ENCODE data around the gene YLPM1.
"Not testable (repeated sequence)": the region's sequence is repeated elsewhere in the genome, so short reads cannot be mapped to it uniquely, and the experiment has no call there.

The YLPM1 gene, protein sequence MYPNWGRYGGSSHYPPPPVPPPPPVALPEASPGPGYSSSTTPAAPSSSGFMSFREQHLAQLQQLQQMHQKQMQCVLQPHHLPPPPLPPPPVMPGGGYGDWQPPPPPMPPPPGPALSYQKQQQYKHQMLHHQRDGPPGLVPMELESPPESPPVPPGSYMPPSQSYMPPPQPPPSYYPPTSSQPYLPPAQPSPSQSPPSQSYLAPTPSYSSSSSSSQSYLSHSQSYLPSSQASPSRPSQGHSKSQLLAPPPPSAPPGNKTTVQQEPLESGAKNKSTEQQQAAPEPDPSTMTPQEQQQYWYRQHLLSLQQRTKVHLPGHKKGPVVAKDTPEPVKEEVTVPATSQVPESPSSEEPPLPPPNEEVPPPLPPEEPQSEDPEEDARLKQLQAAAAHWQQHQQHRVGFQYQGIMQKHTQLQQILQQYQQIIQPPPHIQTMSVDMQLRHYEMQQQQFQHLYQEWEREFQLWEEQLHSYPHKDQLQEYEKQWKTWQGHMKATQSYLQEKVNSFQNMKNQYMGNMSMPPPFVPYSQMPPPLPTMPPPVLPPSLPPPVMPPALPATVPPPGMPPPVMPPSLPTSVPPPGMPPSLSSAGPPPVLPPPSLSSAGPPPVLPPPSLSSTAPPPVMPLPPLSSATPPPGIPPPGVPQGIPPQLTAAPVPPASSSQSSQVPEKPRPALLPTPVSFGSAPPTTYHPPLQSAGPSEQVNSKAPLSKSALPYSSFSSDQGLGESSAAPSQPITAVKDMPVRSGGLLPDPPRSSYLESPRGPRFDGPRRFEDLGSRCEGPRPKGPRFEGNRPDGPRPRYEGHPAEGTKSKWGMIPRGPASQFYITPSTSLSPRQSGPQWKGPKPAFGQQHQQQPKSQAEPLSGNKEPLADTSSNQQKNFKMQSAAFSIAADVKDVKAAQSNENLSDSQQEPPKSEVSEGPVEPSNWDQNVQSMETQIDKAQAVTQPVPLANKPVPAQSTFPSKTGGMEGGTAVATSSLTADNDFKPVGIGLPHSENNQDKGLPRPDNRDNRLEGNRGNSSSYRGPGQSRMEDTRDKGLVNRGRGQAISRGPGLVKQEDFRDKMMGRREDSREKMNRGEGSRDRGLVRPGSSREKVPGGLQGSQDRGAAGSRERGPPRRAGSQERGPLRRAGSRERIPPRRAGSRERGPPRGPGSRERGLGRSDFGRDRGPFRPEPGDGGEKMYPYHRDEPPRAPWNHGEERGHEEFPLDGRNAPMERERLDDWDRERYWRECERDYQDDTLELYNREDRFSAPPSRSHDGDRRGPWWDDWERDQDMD (N-terminal part only)

GRCh38 chr14:74762917-74763802 lies at the start of gene YLPM1:
Gene YLPM1, plus strand, starts transcription at chr14:74763316. Its CDS starts 174 bp downstream, at chr14:74763490.
- DNase-seq (ENCODE audit: low read depth, low spot score): peak; percentile 98

DNA sequence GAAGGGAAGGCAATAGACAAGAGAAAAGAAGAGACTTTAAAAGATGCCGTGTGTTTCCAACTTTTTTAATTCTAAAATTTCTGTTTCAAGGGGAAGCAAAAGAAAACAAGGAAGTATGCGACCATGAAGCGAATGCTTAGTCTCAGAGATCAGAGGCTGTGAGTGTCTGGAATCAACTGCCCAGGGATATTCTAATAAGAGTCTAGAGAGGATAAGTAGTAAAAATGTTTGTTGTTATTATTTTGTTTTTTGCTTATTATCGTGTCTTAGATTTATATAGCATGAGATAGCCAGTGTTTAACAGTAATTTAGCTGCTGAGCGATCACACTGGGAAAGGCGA lies 49.8 kb upstream of the YLPM1 start:
- DNase-seq (ENCODE audit: low read depth, low spot score): no peak

DNA sequence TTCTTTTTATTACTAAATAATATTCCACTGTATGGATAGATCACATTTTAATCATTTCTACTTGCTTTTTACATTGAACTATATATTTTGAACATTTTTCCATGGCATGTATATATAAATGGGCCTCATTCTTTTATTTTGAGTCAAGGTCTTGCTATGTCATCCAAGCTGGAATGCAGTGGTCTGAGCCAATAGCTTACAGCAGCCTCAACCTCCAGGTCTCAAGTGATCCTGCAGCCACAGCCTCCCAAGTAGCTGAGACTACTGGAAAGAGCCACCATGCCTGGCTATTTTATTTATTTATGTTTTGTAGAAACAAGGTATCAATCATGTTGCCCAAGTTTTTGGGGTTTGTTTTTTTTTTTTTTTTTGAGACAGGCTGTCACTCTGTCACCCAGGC lies 42.6 kb upstream of the YLPM1 start:
- peak; percentile 74 for DNase-seq (ENCODE audit: low read depth, low spot score)

DNA sequence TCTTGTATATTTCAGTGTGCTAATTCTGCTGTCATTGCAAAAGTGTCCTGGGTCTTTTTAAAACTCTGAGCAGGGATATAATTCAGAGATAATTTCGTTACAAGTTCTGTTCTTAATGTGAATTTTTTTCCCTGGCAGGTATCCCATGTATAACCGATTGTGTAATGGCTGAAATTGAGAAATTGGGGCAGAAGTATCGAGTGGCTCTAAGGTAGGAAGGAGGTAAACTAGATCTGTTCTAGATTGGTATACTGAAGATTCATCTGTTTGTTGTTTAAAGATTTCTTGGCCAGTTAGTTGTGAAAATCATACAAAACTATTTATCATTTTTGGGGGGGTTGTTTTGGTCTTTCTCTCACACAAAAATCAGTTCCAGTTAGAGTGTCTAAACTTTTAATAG lies 40.0 kb upstream of the YLPM1 start:
- no peak for DNase-seq (ENCODE audit: low read depth, low spot score)

GRCh38 chr14:74732387-74732786 lies 30.7 kb upstream of the YLPM1 start:
- DNase-seq (ENCODE audit: low read depth, low spot score): no peak

DNA sequence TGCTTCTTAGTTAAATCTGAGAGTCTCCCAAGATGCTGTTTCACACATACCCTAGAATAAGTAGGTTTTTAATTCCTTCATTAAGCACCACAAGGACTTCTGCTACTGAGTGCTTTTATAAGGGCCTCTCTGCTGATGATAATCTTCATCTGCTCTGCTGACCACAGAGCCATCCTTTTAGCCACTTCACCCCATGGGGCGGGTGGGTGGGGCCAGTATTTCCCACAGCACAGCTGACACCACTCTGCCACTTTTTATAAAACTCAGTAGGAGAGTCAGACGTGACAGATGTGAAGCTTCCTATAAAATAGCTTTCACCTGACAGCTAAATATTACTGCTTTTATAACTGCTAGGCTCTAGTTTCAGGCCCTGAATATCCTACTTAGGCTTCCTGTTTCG lies 29.9 kb upstream of the YLPM1 start:
- DNase-seq (ENCODE audit: low read depth, low spot score): no peak

DNA sequence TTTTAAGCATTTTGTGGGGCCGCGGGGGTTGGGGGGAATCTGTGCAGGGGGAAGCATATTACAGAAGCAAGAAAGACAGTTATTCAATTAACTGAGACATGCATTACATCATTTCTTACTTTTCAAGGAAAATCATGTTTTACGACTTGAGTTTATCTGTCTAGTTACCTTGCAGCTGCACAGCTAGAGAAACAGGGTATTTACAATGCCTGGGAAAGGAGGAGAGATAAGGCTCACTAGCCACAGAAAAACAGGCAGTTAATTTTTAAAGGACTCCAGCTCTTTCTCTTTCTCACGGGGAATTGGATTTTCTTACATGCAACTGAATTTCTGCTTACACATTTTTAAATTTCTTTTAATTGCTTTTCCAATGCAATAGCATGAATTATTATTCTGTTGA lies 28.0 kb upstream of the YLPM1 start:
- DNase-seq (ENCODE audit: low read depth, low spot score): no peak

DNA sequence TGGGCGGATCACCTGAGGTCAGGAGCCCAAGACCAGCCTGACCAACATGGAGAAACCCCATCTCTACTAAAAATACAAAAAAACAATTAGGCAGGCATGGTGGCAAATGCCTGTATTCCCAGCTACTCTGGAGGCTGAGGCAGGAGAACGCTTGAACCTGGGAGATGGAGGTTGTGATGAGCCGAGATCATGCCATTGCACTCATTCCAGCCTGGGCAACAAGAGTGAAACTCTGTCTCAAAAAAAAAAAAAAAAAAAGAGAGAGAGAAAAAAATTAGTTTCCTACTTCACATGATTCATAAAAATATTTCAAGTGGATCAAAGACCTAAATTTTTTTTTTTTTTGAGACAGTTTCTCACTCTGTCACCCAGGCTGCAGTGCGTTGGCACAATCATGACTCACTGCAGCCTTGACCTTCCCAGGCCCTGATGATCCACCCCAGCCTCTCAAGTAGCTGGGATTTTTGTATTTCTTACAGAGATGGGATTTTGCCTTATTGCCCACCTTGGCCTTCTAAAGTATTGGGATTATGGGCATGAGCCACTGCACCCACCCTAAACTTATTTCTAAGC lies 25.3 kb upstream of the YLPM1 start:
- no peak for DNase-seq (ENCODE audit: low read depth, low spot score)

DNA sequence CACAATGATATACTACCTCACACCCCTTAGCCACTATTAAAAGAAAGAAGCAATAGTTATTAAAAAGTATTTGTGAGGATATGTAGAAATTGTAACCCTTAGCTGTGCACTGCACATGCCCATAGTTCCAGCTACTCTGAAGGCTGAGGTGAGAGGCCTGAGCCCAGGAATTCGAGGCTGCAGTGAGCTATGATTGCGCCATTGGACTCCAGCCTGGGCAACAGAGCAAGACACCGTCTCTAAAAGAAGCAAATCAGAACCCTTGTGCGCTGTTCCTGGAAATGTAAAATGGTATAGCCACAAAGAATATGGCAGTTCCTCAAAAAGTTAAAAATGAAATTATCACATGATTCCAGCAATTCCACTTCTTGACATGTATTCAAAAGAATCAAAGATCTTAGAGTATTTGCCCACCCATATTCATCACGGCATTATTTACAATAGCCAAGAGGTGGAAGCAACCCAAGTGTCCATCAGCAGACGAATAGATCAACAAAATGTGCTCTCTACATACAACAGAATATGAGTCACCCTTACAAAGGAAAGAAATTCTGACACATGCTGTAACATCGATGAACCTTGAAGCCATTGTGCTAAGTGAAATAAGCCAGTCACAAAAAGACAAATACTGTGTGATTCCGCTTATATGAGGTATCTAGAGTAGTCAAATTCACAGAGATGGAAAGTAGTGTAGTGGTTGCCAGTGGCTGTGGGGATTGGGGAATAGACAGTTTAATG lies 23.7 kb upstream of the YLPM1 start:
- DNase-seq (ENCODE audit: low read depth, low spot score): peak; percentile 6

DNA sequence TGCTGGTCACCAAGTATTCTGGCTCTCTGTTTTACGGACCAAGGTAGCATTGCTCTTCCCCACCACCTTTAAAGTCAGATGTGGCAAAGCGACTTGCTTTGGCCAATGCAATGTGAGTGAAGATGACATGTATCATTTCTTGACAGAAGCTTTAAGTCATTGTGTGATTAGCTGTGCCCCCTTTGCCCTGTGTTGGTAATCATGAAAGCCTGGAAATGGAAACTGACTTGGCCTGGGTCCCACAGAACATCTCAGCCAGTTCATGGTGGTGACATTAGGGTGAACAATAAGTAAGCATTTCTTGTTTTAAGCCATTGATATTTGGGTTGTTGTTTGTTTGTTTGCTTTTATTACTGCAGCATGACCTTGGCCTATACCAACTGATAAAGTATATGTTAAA lies 15.9 kb upstream of the YLPM1 start:
- no peak for DNase-seq (ENCODE audit: low read depth, low spot score)

DNA sequence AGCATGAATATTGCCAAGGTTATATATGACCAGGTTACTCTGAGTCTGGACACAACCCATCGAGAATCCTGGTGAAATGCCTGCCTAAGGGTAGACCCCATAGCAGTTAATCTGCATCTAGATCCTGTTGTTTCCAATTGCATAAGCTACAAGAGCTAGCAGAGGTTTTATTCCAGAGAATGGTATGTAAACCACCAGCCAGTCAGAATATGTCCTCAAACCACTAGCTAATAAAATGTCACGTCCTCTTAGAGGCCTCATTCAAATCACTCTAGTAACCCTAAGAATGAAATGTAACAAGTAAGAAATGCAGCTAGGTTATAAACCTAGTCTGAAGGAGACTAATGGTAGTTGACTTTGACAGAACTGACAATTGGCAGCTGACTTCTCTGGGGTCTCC lies 9.0 kb upstream of the YLPM1 start:
- DNase-seq (ENCODE audit: low read depth, low spot score): no peak

- DNase-seq (ENCODE audit: low read depth, low spot score): no peak
Measured at GRCh38 chr14:74754899-74755298, 8.2 kb upstream of the YLPM1 start.

- no peak for DNase-seq (ENCODE audit: low read depth, low spot score)
Measured at GRCh38 chr14:74756326-74756725, 6.8 kb upstream of the YLPM1 start.

- not testable (repeated sequence) for DNase-seq (ENCODE audit: low read depth, low spot score)
Measured at GRCh38 chr14:74758505-74758904, 4.6 kb upstream of the YLPM1 start.

GRCh38 chr14:74763803-74764531 lies 851 bp downstream of the YLPM1 start:
- DNase-seq (ENCODE audit: low read depth, low spot score): peak; percentile 54

DNA sequence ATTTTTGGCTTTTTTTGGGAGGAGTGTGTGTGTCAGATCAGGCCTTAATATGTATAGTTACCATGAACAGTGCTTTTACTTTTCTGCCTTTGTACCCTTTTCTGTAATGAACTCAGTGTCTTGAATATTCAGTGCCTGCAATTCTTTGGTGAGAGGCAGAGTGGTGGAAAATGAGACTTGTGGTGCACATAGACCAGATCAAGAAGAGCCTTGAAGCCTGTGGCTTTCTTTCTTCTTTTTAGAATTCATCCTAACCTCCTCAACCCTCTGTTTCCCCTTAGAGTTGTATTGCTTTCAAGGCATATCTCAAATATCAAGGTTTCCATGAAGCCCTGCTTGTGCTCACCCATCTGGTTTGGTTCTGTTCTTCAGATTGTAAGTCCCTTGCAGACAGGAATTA lies 2.6 kb downstream of the YLPM1 start:
- DNase-seq (ENCODE audit: low read depth, low spot score): no peak

- no peak for DNase-seq (ENCODE audit: low read depth, low spot score)
Measured at GRCh38 chr14:74771399-74771798, 8.3 kb downstream of the YLPM1 start.

- no peak for DNase-seq (ENCODE audit: low read depth, low spot score)
Measured at GRCh38 chr14:74784634-74785033, 21.5 kb downstream of the YLPM1 start.

- no peak for DNase-seq (ENCODE audit: low read depth, low spot score)
Measured at GRCh38 chr14:74785056-74785613, 22.0 kb downstream of the YLPM1 start.

Measured in astrocyte of the hippocampus (primary cell).